H9 (cell line): ENCODE measurements around the gene TGFBI. TPM values are rescaled to one million over a fixed set of nuclear protein-coding genes. Genes with fewer than 3 reads are reported as not detected.

Experiments
- DNase-seq: peaks from one replicate; pipeline ENCODE4 v3.0.0-alpha.2; 2017
- H2AFZ ChIP-seq: one replicate; pipeline ENCODE4 v1.6.1; 2013; ENCODE audit warnings: mild to moderate bottlenecking, low read length, control low read depth, moderate library complexity
- H2AK5ac ChIP-seq: 2 replicates; pipeline ENCODE4 v1.6.1; 2013; ENCODE audit warnings: low read length, control low read depth, mixed read lengths; ENCODE audit not compliant: insufficient read length
- H2BK120ac ChIP-seq: one replicate; pipeline ENCODE4 v1.6.1; 2013; ENCODE audit warnings: low read depth, mild to moderate bottlenecking, low read length, control low read depth, inconsistent platforms; ENCODE audit not compliant: poor library complexity, severe bottlenecking
- H2BK12ac ChIP-seq: 2 replicates; pipeline ENCODE4 v1.6.1; 2013; ENCODE audit warnings: low read length, control low read depth, mixed read lengths, low read depth; ENCODE audit not compliant: insufficient read length
- H2BK15ac ChIP-seq: 2 replicates; pipeline ENCODE4 v1.6.1; 2013; ENCODE audit warnings: low read depth, low read length, control low read depth
- H2BK20ac ChIP-seq: one replicate; pipeline ENCODE4 v1.6.1; 2013; ENCODE audit warnings: low read depth, mild to moderate bottlenecking, low read length, control low read depth, inconsistent platforms; ENCODE audit not compliant: poor library complexity, severe bottlenecking
- H2BK5ac ChIP-seq: 2 replicates; pipeline ENCODE4 v1.6.1; 2013; ENCODE audit warnings: low read length, control low read depth, mixed read lengths; ENCODE audit not compliant: insufficient read length
- H3K14ac ChIP-seq: 2 replicates; pipeline ENCODE4 v1.6.1; 2013; ENCODE audit warnings: low read length, control low read depth; ENCODE audit not compliant: insufficient read depth
- H3K18ac ChIP-seq: 2 replicates; pipeline ENCODE4 v1.6.1; 2013; ENCODE audit warnings: low read depth, mild to moderate bottlenecking, mixed read lengths, low read length, control low read depth; ENCODE audit not compliant: insufficient read length
- H3K23ac ChIP-seq: 2 replicates; pipeline ENCODE4 v1.6.1; 2013; ENCODE audit warnings: low read length, control low read depth, mixed read lengths, low read depth; ENCODE audit not compliant: insufficient read length
- H3K23me2 ChIP-seq: 2 replicates; pipeline ENCODE4 v1.6.1; 2013; ENCODE audit warnings: low read depth, mild to moderate bottlenecking, mixed read lengths, low read length, control low read depth; ENCODE audit not compliant: insufficient read length, poor library complexity, severe bottlenecking
- H3K27ac ChIP-seq: 2 replicates; pipeline ENCODE4 v1.5.1; 2013; ENCODE audit warnings: low read length, control low read depth, mixed read lengths, low read depth; ENCODE audit not compliant: insufficient read length
- H3K27me3 ChIP-seq: 2 replicates; pipeline ENCODE4 v1.6.1; 2013; ENCODE audit warnings: low read length, control low read depth, inconsistent platforms; ENCODE audit not compliant: insufficient read depth
- H3K4ac ChIP-seq: 2 replicates; pipeline ENCODE4 v1.6.1; 2013; ENCODE audit warnings: low read depth, mild to moderate bottlenecking, control low read depth, inconsistent platforms, low read length, moderate library complexity
- H3K4me1 ChIP-seq: 2 replicates; pipeline ENCODE4 v1.6.1; 2013; ENCODE audit warnings: low read length, control low read depth, inconsistent platforms; ENCODE audit not compliant: insufficient read depth
- H3K4me2 ChIP-seq: 2 replicates; pipeline ENCODE4 v1.6.1; 2013; ENCODE audit warnings: low read length, control low read depth, mixed read lengths; ENCODE audit not compliant: insufficient read length, insufficient read depth
- H3K56ac ChIP-seq: 2 replicates; pipeline ENCODE4 v1.6.1; 2013; ENCODE audit warnings: low read depth, mild to moderate bottlenecking, mixed read lengths, low read length, control low read depth; ENCODE audit not compliant: insufficient read length
- H3K79me1 ChIP-seq: 2 replicates; pipeline ENCODE4 v1.6.1; 2013; ENCODE audit warnings: low read depth, mild to moderate bottlenecking, moderate library complexity, low read length, control low read depth, inconsistent platforms; ENCODE audit not compliant: insufficient read depth, poor library complexity, severe bottlenecking
- H3K79me2 ChIP-seq: 2 replicates; pipeline ENCODE4 v1.6.1; 2013; ENCODE audit warnings: low read length, control low read depth, inconsistent platforms; ENCODE audit not compliant: insufficient read depth
- H3K9ac ChIP-seq: 2 replicates; pipeline ENCODE4 v1.6.1; 2013; ENCODE audit warnings: low read length, control low read depth, mixed read lengths; ENCODE audit not compliant: insufficient read length; ENCODE audit errors: extremely low read depth
- H3K9me3 ChIP-seq: one replicate; pipeline ENCODE4 v1.6.1; 2013; ENCODE audit warnings: low read depth, low read length, inconsistent platforms; ENCODE audit not compliant: control insufficient read depth
- H3T11ph ChIP-seq: one replicate; pipeline ENCODE4 v1.6.1; 2013; ENCODE audit warnings: mild to moderate bottlenecking, low read length, control low read depth, inconsistent platforms
- H4K20me1 ChIP-seq: one replicate; pipeline ENCODE4 v1.6.1; 2013; ENCODE audit not compliant: control insufficient read depth, insufficient read length, insufficient read depth
- H4K5ac ChIP-seq: 2 replicates; pipeline ENCODE4 v1.6.1; 2013; ENCODE audit warnings: low read depth, mild to moderate bottlenecking, mixed read lengths, low read length, control low read depth; ENCODE audit not compliant: insufficient read length
- H4K8ac ChIP-seq: replicated peaks from 2 replicates; pipeline ENCODE4 v1.6.1; 2013; ENCODE audit warnings: low read length, control low read depth, mixed read lengths, low read depth; ENCODE audit not compliant: insufficient read length
- H4K91ac ChIP-seq: 2 replicates; pipeline ENCODE4 v1.6.1; 2013; ENCODE audit warnings: low read depth, mild to moderate bottlenecking, moderate library complexity, mixed read lengths, low read length, control low read depth; ENCODE audit not compliant: insufficient read length
- H3K27ac Mint-ChIP-seq, 3 experiments: 2 replicates in 2 of 3; 3 replicates in 1 of 3; pipeline ENCODE4 v1.8.0; 2020 to 2021; ENCODE audit warnings: mixed read lengths in 3 of 3, mild to moderate bottlenecking in 1 of 3, moderate library complexity in 1 of 3
- H3K27me3 Mint-ChIP-seq: 2 replicates; pipeline ENCODE4 v1.8.0; 2021; ENCODE audit warnings: low read depth, mild to moderate bottlenecking, moderate library complexity, mixed read lengths
- H3K36me3 Mint-ChIP-seq, 3 experiments: 2 replicates in 2 of 3; 3 replicates in 1 of 3; pipeline ENCODE4 v1.8.0; 2020 to 2021; ENCODE audit warnings: low read depth in 3 of 3, mixed read lengths in 3 of 3; ENCODE audit not compliant: insufficient read depth in 1 of 3
- H3K4me1 Mint-ChIP-seq, 2 experiments: 2 replicates each; pipeline ENCODE4 v1.8.0; 2020; ENCODE audit warnings: mixed read lengths in 2 of 2
- H3K4me3 Mint-ChIP-seq, 2 experiments: 2 replicates in 1 of 2; 3 replicates in 1 of 2; pipeline ENCODE4 v1.8.0; 2020 to 2021; ENCODE audit warnings: mild to moderate bottlenecking in 2 of 2, mixed read lengths in 2 of 2, moderate library complexity in 1 of 2
- H3K9me3 Mint-ChIP-seq, 2 experiments: 2 replicates in 1 of 2; 3 replicates in 1 of 2; pipeline ENCODE4 v1.8.0; 2020; ENCODE audit warnings: mild to moderate bottlenecking in 2 of 2, mixed read lengths in 2 of 2, moderate library complexity in 1 of 2
- WGBS: extraction: QIAGEN DNeasy Blood & Tissue Kit; methylation state at CpG from one replicate; pipeline ENCODE4 v1.1.7; 2013; ENCODE audit warnings: missing lambda C conversion rate, low lambda C conversion rate, mixed read lengths; ENCODE audit not compliant: insufficient read length; ENCODE audit errors: extremely low coverage; 5-methylcytosine and 5-hydroxymethylcytosine counted together
- total RNA-seq: library from RNA; stranded (reverse); gene quantifications from 2 replicates; pipeline ENCODE4 v1.2.1, GENCODE V29; 2021
- TF ChIP-seq, protein P1 (sequence below): fragments of 200-600 bp; sonication (generic); conservative IDR thresholded peaks from 3 replicates; pipeline ENCODE4 v1.8.0; 2021; ENCODE audit warnings: antibody characterized with exemption, mild to moderate bottlenecking

TGFBI gene
- total RNA-seq, 1 experiment from 2014 or later = 4.7 TPM

DNA sequence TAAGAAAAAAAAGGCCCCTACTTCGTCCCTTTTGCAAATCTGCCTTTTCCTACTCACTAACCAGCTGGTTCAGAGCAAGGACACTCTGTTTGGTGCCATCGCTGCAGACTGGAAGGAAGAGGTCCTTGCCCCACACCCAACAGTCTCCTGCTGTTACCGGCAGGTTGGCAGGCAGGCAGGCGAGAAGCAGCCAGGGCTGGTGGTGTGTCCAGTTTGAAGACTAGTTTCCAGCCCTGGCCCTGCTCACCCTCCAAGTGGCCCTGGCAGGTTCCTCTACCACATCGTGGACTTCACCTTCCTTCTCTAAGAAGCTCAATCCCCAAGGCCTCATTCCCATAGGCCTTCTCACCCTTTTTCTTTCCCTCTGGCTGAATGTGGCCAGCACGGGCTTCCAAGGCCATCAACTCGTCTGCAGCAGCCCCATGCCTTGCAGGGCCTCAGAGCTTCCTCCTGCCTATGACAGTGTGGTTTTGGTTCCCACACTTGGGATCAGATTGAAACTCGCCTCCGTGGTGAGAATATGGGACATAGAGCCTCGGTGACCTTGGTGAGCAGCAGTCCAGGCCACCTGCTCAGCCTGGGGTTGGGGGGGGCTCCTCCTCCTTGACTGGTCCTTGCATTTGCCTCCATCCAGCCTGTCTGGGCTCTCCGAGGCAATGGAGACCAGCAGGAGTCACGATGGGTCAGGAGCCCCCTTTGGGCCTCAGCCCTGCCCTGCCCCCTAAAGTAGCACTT is 22.9 kb downstream of the TGFBI start:
- Histone ChIP-seq H2BK15ac (no peak overlapping the region), H3K4ac (no peak overlapping the region), H3T11ph (no peak overlapping the region), H3K14ac (no peak overlapping the region), H3K27me3 (no peaks in the 10 kb centered on the region), H4K91ac (no peak overlapping the region), H3K79me1 (no peaks in the 10 kb centered on the region), H2AK5ac (no peak overlapping the region), H3K18ac (no peak overlapping the region), H4K5ac (no peak overlapping the region), H2BK20ac (no peak overlapping the region), H2AFZ (no peak overlapping the region), H2BK5ac (no peak overlapping the region), H3K27ac (no peak overlapping the region), H3K23ac (no peak overlapping the region), H3K79me2 (no peaks in the 10 kb centered on the region), H3K4me1 (no peaks in the 10 kb centered on the region), H2BK120ac (no peak overlapping the region), H3K23me2 (no peaks in the 10 kb centered on the region), H3K4me2 (no peak overlapping the region), H4K8ac (no peak overlapping the region), H3K9ac (no peak overlapping the region), H3K56ac (no peak overlapping the region), H3K9me3 (no peaks in the 10 kb centered on the region), H4K20me1 (peaks cover 2% of the 10 kb centered on the region), H2BK12ac (no peak overlapping the region)
- Mint-ChIP-seq H3K9me3 (no peaks in the 10 kb centered on the region), H3K4me1 (peaks cover under 1 to 3% of the 10 kb centered on the region in 2 experiments; a peak in 1 of 4 replicates), H3K4me3 (no peak overlapping the region), H3K27me3 (peaks cover 8% of the 10 kb centered on the region; the same call in 1 of the 2 replicates), H3K27ac (no peak overlapping the region), H3K36me3 (no peaks in the 10 kb centered on the region)
- TF ChIP-seq, protein P1, sequence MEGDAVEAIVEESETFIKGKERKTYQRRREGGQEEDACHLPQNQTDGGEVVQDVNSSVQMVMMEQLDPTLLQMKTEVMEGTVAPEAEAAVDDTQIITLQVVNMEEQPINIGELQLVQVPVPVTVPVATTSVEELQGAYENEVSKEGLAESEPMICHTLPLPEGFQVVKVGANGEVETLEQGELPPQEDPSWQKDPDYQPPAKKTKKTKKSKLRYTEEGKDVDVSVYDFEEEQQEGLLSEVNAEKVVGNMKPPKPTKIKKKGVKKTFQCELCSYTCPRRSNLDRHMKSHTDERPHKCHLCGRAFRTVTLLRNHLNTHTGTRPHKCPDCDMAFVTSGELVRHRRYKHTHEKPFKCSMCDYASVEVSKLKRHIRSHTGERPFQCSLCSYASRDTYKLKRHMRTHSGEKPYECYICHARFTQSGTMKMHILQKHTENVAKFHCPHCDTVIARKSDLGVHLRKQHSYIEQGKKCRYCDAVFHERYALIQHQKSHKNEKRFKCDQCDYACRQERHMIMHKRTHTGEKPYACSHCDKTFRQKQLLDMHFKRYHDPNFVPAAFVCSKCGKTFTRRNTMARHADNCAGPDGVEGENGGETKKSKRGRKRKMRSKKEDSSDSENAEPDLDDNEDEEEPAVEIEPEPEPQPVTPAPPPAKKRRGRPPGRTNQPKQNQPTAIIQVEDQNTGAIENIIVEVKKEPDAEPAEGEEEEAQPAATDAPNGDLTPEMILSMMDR = no peak
- no peak for DNase-seq
- WGBS = no CpG with 5 or more reads among the region's 12 CpGs
